ENCODE data around the gene PRKAR1B. TPM values are rescaled to one million over a fixed set of nuclear protein-coding genes. Genes with fewer than 3 reads are reported as not detected.

The PRKAR1B gene
- polyA plus RNA-seq, 1 of the 3 experiments (the other 2 are of a cell fraction) = 63.7 TPM

GRCh38 chr7:540997-541396 is 186.1 kb downstream of the PRKAR1B start:
- H3K4me1 ChIP-seq (ENCODE audit: control insufficient read depth in 1 of 2, insufficient read depth in 2 of 2, low read depth in 1 of 2, low read length in 1 of 2) = peaks cover 5 to 34% of the 10 kb centered on the region in 2 experiments; a peak in 3 of 4 replicates
- no peaks in the 10 kb centered on the region for H3K79me2 ChIP-seq (ENCODE audit: insufficient read depth)
- H2AFZ ChIP-seq (ENCODE audit: low read depth) = no peak overlapping the region
- no peak overlapping the region for H3K4me3 ChIP-seq (ENCODE audit: low read depth in 2 of 2, low read length in 1 of 2)
- peak overlapping the region in 1 of 2 experiments; percentile 53; a peak in 1 of 4 replicates for H3K27ac ChIP-seq (ENCODE audit: low read depth in 2 of 2, low read length in 1 of 2)
- no peak for DNase-seq
- no peak overlapping the region for H3K4me2 ChIP-seq
- H3K27me3 ChIP-seq (ENCODE audit: insufficient read depth) = no peaks in the 10 kb centered on the region
- H3K9me2 ChIP-seq = no peaks in the 10 kb centered on the region
- no peak for TF ChIP-seq POLR2AphosphoS5 (IDR thresholded peaks at IDR 0.05; ENCODE audit: low read depth, low read length)
- no peak for TF ChIP-seq NFIC (IDR thresholded peaks at IDR 0.05; ENCODE audit: borderline replicate concordance)
- no peak for TF ChIP-seq GABPA (IDR thresholded peaks at IDR 0.05; ENCODE audit: low read depth)
- TF ChIP-seq RAD21 (IDR thresholded peaks at IDR 0.05; ENCODE audit: low read length) = no peak
- no peak for TF ChIP-seq MXI1 (IDR thresholded peaks at IDR 0.05; ENCODE audit: low read depth, low read length)
- TF ChIP-seq YY1 (IDR thresholded peaks at IDR 0.05; ENCODE audit: low read depth) = no peak
- CTCF ChIA-PET = no interaction called here
- H3K9ac ChIP-seq = no peak overlapping the region
- no peaks in the 10 kb centered on the region for H3K9me3 ChIP-seq
- H3K36me3 ChIP-seq (replicated peaks in 1 of 2; ENCODE audit: control insufficient read depth in 1 of 2, insufficient read depth in 2 of 2, low read length in 1 of 2) = no peaks in the 10 kb centered on the region
- POLR2A ChIA-PET = no interaction called here
- WGBS (ENCODE audit: low lambda C conversion rate) = 84% methylated on average over 5 of the region's 12 CpGs
- peaks cover 11% of the 10 kb centered on the region for H3F3A ChIP-seq (replicated peaks; ENCODE audit: insufficient read depth)
- H4K20me1 ChIP-seq (ENCODE audit: insufficient read depth) = no peaks in the 10 kb centered on the region

DNA sequence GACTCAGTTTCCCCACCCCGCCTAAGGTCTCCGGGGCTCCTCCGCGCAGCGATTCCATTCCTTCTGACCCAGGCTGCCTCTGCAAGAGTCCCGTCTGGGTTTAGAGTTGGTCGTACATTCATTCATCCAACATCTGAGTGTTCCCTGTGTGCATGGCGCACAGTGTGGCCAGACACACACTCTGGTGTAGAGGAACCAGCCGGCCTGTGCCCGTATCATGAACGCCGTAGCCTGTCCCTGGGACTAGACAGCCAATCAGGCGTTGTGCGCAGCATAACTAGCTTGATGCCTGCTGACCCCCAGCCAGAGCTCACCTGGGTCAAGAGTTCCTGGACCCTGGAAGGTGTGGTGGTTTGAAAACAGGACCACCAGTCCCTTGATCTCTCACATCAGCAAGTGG is 186.5 kb downstream of the PRKAR1B start:
- Histone ChIP-seq H2AFZ (ENCODE audit: low read depth) (no peak overlapping the region), H3K4me3 (ENCODE audit: low read depth in 2 of 2, low read length in 1 of 2) (no peak overlapping the region), H3K9me3 (no peaks in the 10 kb centered on the region), H3K4me1 (ENCODE audit: control insufficient read depth in 1 of 2, insufficient read depth in 2 of 2, low read depth in 1 of 2, low read length in 1 of 2) (peaks cover 5 to 34% of the 10 kb centered on the region in 2 experiments; a peak in 3 of 4 replicates), H3K27ac (ENCODE audit: low read depth in 2 of 2, low read length in 1 of 2) (peak overlapping the region in 1 of 2 experiments; percentile 53; a peak in 3 of 4 replicates), H3K4me2 (no peak overlapping the region), H3K9me2 (no peaks in the 10 kb centered on the region), H4K20me1 (ENCODE audit: insufficient read depth) (no peaks in the 10 kb centered on the region), H3K27me3 (ENCODE audit: insufficient read depth) (no peaks in the 10 kb centered on the region), H3K9ac (no peak overlapping the region), H3K79me2 (ENCODE audit: insufficient read depth) (no peaks in the 10 kb centered on the region), H3F3A (replicated peaks; ENCODE audit: insufficient read depth) (peaks cover 11% of the 10 kb centered on the region), H3K36me3 (replicated peaks in 1 of 2; ENCODE audit: control insufficient read depth in 1 of 2, insufficient read depth in 2 of 2, low read length in 1 of 2) (no peaks in the 10 kb centered on the region)
- TF ChIP-seq RXRA (IDR thresholded peaks at IDR 0.05; ENCODE audit: borderline replicate concordance, low read depth) (no peak), FOXM1 (IDR thresholded peaks at IDR 0.05; ENCODE audit: low read depth) (no peak), TCF12 (IDR thresholded peaks at IDR 0.05) (no peak), MEF2A (IDR thresholded peaks at IDR 0.05; ENCODE audit: borderline replicate concordance, low read depth) (no peak), YY1 (IDR thresholded peaks at IDR 0.05; ENCODE audit: low read depth) (no peak), CTCF (IDR thresholded peaks at IDR 0.05) (no peak), NRF1 (IDR thresholded peaks at IDR 0.05; ENCODE audit: low read depth, low read length) (no peak), RFX5 (IDR thresholded peaks at IDR 0.05; ENCODE audit: low read length) (no peak), NFIC (IDR thresholded peaks at IDR 0.05; ENCODE audit: borderline replicate concordance) (no peak), MAX (IDR thresholded peaks at IDR 0.05; ENCODE audit: low read depth) (no peak), EP300 (IDR thresholded peaks at IDR 0.05; ENCODE audit: borderline replicate concordance in 1 of 2, low read depth in 1 of 2, low read length in 1 of 2) (no peak), GABPA (IDR thresholded peaks at IDR 0.05; ENCODE audit: low read depth) (no peak), MXI1 (IDR thresholded peaks at IDR 0.05; ENCODE audit: low read depth, low read length) (no peak)
- TF ChIP-seq, protein P1, sequence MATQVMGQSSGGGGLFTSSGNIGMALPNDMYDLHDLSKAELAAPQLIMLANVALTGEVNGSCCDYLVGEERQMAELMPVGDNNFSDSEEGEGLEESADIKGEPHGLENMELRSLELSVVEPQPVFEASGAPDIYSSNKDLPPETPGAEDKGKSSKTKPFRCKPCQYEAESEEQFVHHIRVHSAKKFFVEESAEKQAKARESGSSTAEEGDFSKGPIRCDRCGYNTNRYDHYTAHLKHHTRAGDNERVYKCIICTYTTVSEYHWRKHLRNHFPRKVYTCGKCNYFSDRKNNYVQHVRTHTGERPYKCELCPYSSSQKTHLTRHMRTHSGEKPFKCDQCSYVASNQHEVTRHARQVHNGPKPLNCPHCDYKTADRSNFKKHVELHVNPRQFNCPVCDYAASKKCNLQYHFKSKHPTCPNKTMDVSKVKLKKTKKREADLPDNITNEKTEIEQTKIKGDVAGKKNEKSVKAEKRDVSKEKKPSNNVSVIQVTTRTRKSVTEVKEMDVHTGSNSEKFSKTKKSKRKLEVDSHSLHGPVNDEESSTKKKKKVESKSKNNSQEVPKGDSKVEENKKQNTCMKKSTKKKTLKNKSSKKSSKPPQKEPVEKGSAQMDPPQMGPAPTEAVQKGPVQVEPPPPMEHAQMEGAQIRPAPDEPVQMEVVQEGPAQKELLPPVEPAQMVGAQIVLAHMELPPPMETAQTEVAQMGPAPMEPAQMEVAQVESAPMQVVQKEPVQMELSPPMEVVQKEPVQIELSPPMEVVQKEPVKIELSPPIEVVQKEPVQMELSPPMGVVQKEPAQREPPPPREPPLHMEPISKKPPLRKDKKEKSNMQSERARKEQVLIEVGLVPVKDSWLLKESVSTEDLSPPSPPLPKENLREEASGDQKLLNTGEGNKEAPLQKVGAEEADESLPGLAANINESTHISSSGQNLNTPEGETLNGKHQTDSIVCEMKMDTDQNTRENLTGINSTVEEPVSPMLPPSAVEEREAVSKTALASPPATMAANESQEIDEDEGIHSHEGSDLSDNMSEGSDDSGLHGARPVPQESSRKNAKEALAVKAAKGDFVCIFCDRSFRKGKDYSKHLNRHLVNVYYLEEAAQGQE (IDR thresholded peaks at IDR 0.05; ENCODE audit: low read depth, low read length) = no peak
- TF ChIP-seq, protein P2, sequence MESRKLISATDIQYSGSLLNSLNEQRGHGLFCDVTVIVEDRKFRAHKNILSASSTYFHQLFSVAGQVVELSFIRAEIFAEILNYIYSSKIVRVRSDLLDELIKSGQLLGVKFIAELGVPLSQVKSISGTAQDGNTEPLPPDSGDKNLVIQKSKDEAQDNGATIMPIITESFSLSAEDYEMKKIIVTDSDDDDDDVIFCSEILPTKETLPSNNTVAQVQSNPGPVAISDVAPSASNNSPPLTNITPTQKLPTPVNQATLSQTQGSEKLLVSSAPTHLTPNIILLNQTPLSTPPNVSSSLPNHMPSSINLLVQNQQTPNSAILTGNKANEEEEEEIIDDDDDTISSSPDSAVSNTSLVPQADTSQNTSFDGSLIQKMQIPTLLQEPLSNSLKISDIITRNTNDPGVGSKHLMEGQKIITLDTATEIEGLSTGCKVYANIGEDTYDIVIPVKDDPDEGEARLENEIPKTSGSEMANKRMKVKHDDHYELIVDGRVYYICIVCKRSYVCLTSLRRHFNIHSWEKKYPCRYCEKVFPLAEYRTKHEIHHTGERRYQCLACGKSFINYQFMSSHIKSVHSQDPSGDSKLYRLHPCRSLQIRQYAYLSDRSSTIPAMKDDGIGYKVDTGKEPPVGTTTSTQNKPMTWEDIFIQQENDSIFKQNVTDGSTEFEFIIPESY (IDR thresholded peaks at IDR 0.05; ENCODE audit: borderline replicate concordance, low read depth) = no peak
- POLR2A ChIA-PET = no interaction called here
- DNase-seq = no peak
- CTCF ChIA-PET = no interaction called here
- WGBS (ENCODE audit: low lambda C conversion rate) = 98% methylated on average over 14 of the region's 14 CpGs
